ENCODE measurements around the gene WWC2.

DNA sequence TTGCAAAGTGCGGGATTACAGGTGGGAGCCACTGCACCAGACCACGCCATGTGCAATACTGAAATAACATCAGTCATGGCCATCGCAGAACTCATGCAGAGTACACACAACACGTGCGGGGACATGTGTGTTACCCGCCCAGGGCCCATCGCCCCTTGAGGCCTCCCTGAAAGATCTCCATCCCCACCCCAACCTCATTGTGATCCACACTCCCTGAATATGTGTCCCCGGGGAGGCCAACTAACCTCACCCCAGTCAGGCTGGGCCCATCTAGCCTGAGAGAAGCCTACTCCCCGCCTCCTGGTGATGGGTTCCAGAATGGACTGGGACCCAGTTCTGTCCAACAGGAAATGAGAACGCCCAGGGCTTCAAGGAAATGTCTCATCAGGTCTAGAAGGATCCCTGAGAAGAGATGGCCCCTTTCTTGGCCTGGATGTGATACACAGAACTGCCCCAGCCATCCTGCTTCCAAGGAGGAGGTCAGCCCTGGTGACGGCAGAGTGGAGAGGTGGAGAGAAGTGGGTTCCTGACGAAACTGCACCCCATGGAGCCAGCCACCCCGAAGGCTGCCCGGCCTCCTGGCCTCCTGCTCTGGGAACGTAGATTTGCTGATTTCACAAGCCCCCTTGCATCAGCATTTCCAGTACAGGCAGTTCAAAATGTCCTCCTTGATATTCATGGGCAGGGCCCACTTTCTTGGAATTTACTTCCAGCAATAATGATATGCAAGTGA is 245.6 kb downstream of the WWC2 start:
- no peak for TF ChIP-seq POLR2AphosphoS5 (IDR thresholded peaks at IDR 0.05)
- no peak for TF ChIP-seq CTCF (IDR thresholded peaks at IDR 0.05 in 8 of 11, conservative IDR thresholded peaks at IDR 0.05 in 3 of 11)
- no peak for TF ChIP-seq POLR2A (IDR thresholded peaks at IDR 0.05)
